ENCODE data around the gene CDH4. TPM values are rescaled to one million over a fixed set of nuclear protein-coding genes. Genes with fewer than 3 reads are reported as not detected.

Gene CDH4
- total and polyA plus RNA-seq, 2 donors (not counting 3 experiments of a cell fraction or from before 2014, with no cell fraction given): 0.17 to 0.51 TPM

- H4K20me1 ChIP-seq (replicated peaks; ENCODE audit: control insufficient read depth, extremely low read depth, insufficient read depth, low read length): no peaks in the 10 kb centered on the region
- no peaks in the 10 kb centered on the region for H3K4me1 ChIP-seq (ENCODE audit: control insufficient read depth, extremely low read depth, insufficient read depth, low read length)
- no peak overlapping the region for H3K4me3 ChIP-seq (replicated peaks in 1 of 3; ENCODE audit: insufficient read depth in 1 of 3, low read depth in 1 of 3, low read length in 3 of 3)
- H3K4me2 ChIP-seq (ENCODE audit: insufficient read depth, low read length): no peak overlapping the region
- no peaks in the 10 kb centered on the region for H3K79me2 ChIP-seq (ENCODE audit: control insufficient read depth, insufficient read depth, low read length)
- H3K9ac ChIP-seq (replicated peaks; ENCODE audit: extremely low read depth, insufficient read depth, low read length): no peak overlapping the region
- no peaks in the 10 kb centered on the region for H3K9me1 ChIP-seq (replicated peaks; ENCODE audit: control insufficient read depth, extremely low read depth, insufficient read depth, low read length)
- no peak overlapping the region for H2AFZ ChIP-seq (ENCODE audit: low read depth, low read length)
- peaks cover 7% of the 10 kb centered on the region for H3K9me3 ChIP-seq (replicated peaks; ENCODE audit: control insufficient read depth, insufficient read depth, low read length)
- ChIA-PET POLR2A (no interaction called here), CTCF (no interaction called here)
- H3K27me3 ChIP-seq (ENCODE audit: control insufficient read depth in 2 of 2, insufficient read depth in 2 of 2, low read length in 2 of 2): no peaks in the 10 kb centered on the region
- no peak for TF ChIP-seq CTCF (IDR thresholded peaks at IDR 0.05; ENCODE audit: extremely low read depth in 1 of 2, insufficient read depth in 1 of 2, low read depth in 1 of 2, low read length in 2 of 2)
- no peak for TF ChIP-seq POLR2A (IDR thresholded peaks at IDR 0.05; ENCODE audit: low read depth, low read length)
- no peak for TF ChIP-seq FOS (IDR thresholded peaks at IDR 0.05; ENCODE audit: borderline replicate concordance, insufficient read depth, low read length)
- TF ChIP-seq POLR2AphosphoS5 (IDR thresholded peaks at IDR 0.05; ENCODE audit: insufficient read depth, low read depth, low read length): no peak
- no peak for TF ChIP-seq GATA2 (IDR thresholded peaks at IDR 0.05; ENCODE audit: insufficient read depth, insufficient read length, low read depth, low read length)
- no peak for TF ChIP-seq MYC (IDR thresholded peaks at IDR 0.05; ENCODE audit: low read depth, low read length)
- no peak for TF ChIP-seq MAX (IDR thresholded peaks at IDR 0.05; ENCODE audit: insufficient read depth, insufficient read length)
- no peak for TF ChIP-seq EZH2 (IDR thresholded peaks at IDR 0.05; ENCODE audit: borderline replicate concordance, low read depth, low read length, severe bottlenecking)
- TF ChIP-seq JUN (IDR thresholded peaks at IDR 0.05; ENCODE audit: borderline replicate concordance, insufficient read depth, insufficient read length, low read depth): no peak
- H3K36me3 ChIP-seq (ENCODE audit: control insufficient read depth in 2 of 2, extremely low read depth in 1 of 2, insufficient read depth in 2 of 2, low read length in 2 of 2): no peaks in the 10 kb centered on the region
- BruUV-seq (replicated peaks): no TSS peak
- DNase-seq (ENCODE audit: low read depth, low spot score) (no peak), FAIRE-seq (no peak)
- intact Hi-C loops (cut with micrococcal nuclease) (no loop called here), dilution Hi-C loops (cut with MboI; ENCODE audit: extremely low pct_ligation_motif_present, low sequenced_read_pairs) (no loop called here)
- H3K27ac ChIP-seq (ENCODE audit: insufficient read depth, low read depth, low read length): no peak overlapping the region
Observed at GRCh38 chr20:61662968-61663331, 410.9 kb downstream of the CDH4 start.

Data from endothelial cell of umbilical vein (primary cell).